Trophoblast cell (in vitro differentiated cells and primary cell): ENCODE measurements around the gene TCF25.
"Not testable (repeated sequence)": the region's sequence is repeated elsewhere in the genome, so short reads cannot be mapped to it uniquely, and the experiment has no call there.

Source experiments
- DNase-seq, 2 donors: peaks; one replicate each; pipeline ENCODE4 v3.0.0-alpha.2; 2016
- H2AFZ ChIP-seq: 2 replicates; pipeline ENCODE4 v1.6.1; 2013; ENCODE audit warnings: low read length, moderate library complexity, mild to moderate bottlenecking; ENCODE audit not compliant: insufficient read depth, poor library complexity
- H2AK5ac ChIP-seq: 2 replicates; pipeline ENCODE4 v1.6.1; 2013; ENCODE audit warnings: mild to moderate bottlenecking, low read length
- H2BK120ac ChIP-seq: 2 replicates; pipeline ENCODE4 v1.6.1; 2013; ENCODE audit warnings: low read length, mild to moderate bottlenecking, moderate library complexity; ENCODE audit not compliant: insufficient read depth, poor library complexity
- H2BK12ac ChIP-seq: 2 replicates; pipeline ENCODE4 v1.6.1; 2013; ENCODE audit warnings: mild to moderate bottlenecking, low read length, moderate library complexity
- H2BK5ac ChIP-seq: 2 replicates; pipeline ENCODE4 v1.6.1; 2013; ENCODE audit warnings: low read length, low read depth, moderate library complexity, mild to moderate bottlenecking; ENCODE audit not compliant: poor library complexity
- H3K14ac ChIP-seq: 2 replicates; pipeline ENCODE4 v1.6.1; 2013; ENCODE audit warnings: mild to moderate bottlenecking, low read length
- H3K18ac ChIP-seq: 2 replicates; pipeline ENCODE4 v1.6.1; 2013; ENCODE audit warnings: mild to moderate bottlenecking, low read length
- H3K23ac ChIP-seq: 2 replicates; pipeline ENCODE4 v1.6.1; 2013; ENCODE audit warnings: low read length
- H3K27ac ChIP-seq: 2 replicates; pipeline ENCODE4 v1.5.1; 2013; ENCODE audit warnings: low read depth, mild to moderate bottlenecking, inconsistent platforms, low read length, moderate library complexity
- H3K27me3 ChIP-seq: 2 replicates; pipeline ENCODE4 v1.6.1; 2013; ENCODE audit warnings: inconsistent platforms, mild to moderate bottlenecking, low read length, moderate library complexity; ENCODE audit not compliant: insufficient read depth
- H3K36me3 ChIP-seq, 2 experiments: 1 replicate in 1 of 2; 2 replicates in 1 of 2; pipeline ENCODE4 v1.6.1; 2013; ENCODE audit warnings: low read length in 2 of 2, mild to moderate bottlenecking in 2 of 2, moderate library complexity in 1 of 2; ENCODE audit not compliant: insufficient read depth in 2 of 2, control insufficient read depth in 1 of 2
- H3K4ac ChIP-seq: 2 replicates; pipeline ENCODE4 v1.6.1; 2013; ENCODE audit warnings: low read depth, mild to moderate bottlenecking, low read length, moderate library complexity
- H3K4me1 ChIP-seq, 2 experiments: 1 replicate in 1 of 2; 2 replicates in 1 of 2; pipeline ENCODE4 v1.6.1; 2013; ENCODE audit warnings: low read length in 2 of 2, mild to moderate bottlenecking in 2 of 2, moderate library complexity in 1 of 2; ENCODE audit not compliant: insufficient read depth in 2 of 2, control insufficient read depth in 1 of 2
- H3K4me2 ChIP-seq: 2 replicates; pipeline ENCODE4 v1.6.1; 2013; ENCODE audit warnings: inconsistent platforms, mild to moderate bottlenecking, low read length, moderate library complexity
- H3K4me3 ChIP-seq: 2 replicates; pipeline ENCODE4 v1.5.1; 2013; ENCODE audit warnings: mild to moderate bottlenecking, low read depth, low read length, inconsistent platforms
- H3K79me1 ChIP-seq: one replicate; pipeline ENCODE4 v1.6.1; 2013; ENCODE audit warnings: low read length
- H3K79me2 ChIP-seq: 2 replicates; pipeline ENCODE4 v1.6.1; 2013; ENCODE audit warnings: low read length, mild to moderate bottlenecking; ENCODE audit not compliant: control insufficient read depth, insufficient read depth, poor library complexity
- H3K9ac ChIP-seq: 2 replicates; pipeline ENCODE4 v1.6.1; 2013; ENCODE audit warnings: mild to moderate bottlenecking, low read length
- H3K9me3 ChIP-seq: 2 replicates; pipeline ENCODE4 v1.6.1; 2013; ENCODE audit warnings: low read depth, mild to moderate bottlenecking, control low read depth, inconsistent platforms, low read length; ENCODE audit not compliant: insufficient read depth
- H4K12ac ChIP-seq: 2 replicates; pipeline ENCODE4 v1.6.1; 2013; ENCODE audit warnings: low read depth, mild to moderate bottlenecking, low read length, moderate library complexity
- H4K8ac ChIP-seq: 2 replicates; pipeline ENCODE4 v1.6.1; 2013; ENCODE audit warnings: low read depth, mild to moderate bottlenecking, low read length, moderate library complexity
- H4K91ac ChIP-seq: one replicate; pipeline ENCODE4 v1.6.1; 2013; ENCODE audit warnings: low read depth, mild to moderate bottlenecking, low read length, moderate library complexity
- WGBS: extraction: QIAGEN DNeasy Blood & Tissue Kit; methylation state at CpG from one replicate; pipeline ENCODE4 v1.1.7; 2013; ENCODE audit warnings: missing lambda C conversion rate; ENCODE audit not compliant: insufficient read length, insufficient coverage; ENCODE audit errors: extremely low coverage; 5-methylcytosine and 5-hydroxymethylcytosine counted together

TCF25 gene

GRCh38 chr16:89833664-89834363, 39.6 kb upstream of the TCF25 start:
- H3K18ac ChIP-seq, H4K91ac ChIP-seq, H2AK5ac ChIP-seq, H2BK5ac ChIP-seq, H3K9me3 ChIP-seq, H3K23ac ChIP-seq, H3K79me2 ChIP-seq, H3K4me3 ChIP-seq, H3K4me2 ChIP-seq, H2BK120ac ChIP-seq, H2BK12ac ChIP-seq, H3K27me3 ChIP-seq, H4K8ac ChIP-seq, H3K4ac ChIP-seq, H3K9ac ChIP-seq, H4K12ac ChIP-seq, H2AFZ ChIP-seq, H3K79me1 ChIP-seq, H3K14ac ChIP-seq, H3K27ac ChIP-seq: not testable (repeated sequence)
- Histone ChIP-seq H3K4me1 (peaks cover 16 to 20% of the 10 kb centered on the region in 2 experiments), H3K36me3 (peaks cover 11 to 17% of the 10 kb centered on the region in 2 experiments)
- WGBS, result no CpG with 5 or more reads among the region's 39 CpGs
- peak; percentile 70 to 76 for DNase-seq

GRCh38 chr16:89834813-89835363, 38.5 kb upstream of the TCF25 start:
- H3K27me3 ChIP-seq, H3K4me3 ChIP-seq, H4K12ac ChIP-seq, H2AK5ac ChIP-seq, H4K8ac ChIP-seq, H3K18ac ChIP-seq, H4K91ac ChIP-seq, H3K9ac ChIP-seq, H3K4ac ChIP-seq, H2BK12ac ChIP-seq, H3K79me1 ChIP-seq, H3K23ac ChIP-seq, H3K4me2 ChIP-seq, H3K79me2 ChIP-seq, H2AFZ ChIP-seq, H2BK120ac ChIP-seq, H2BK5ac ChIP-seq, H3K14ac ChIP-seq, H3K9me3 ChIP-seq: not testable (repeated sequence)
- Histone ChIP-seq H3K4me1 (peaks cover 21 to 22% of the 10 kb centered on the region in 2 experiments), H3K27ac (peak overlapping the region; percentile 28), H3K36me3 (peaks cover 11 to 17% of the 10 kb centered on the region in 2 experiments)
- WGBS, result no CpG with 5 or more reads among the region's 42 CpGs
- peak in 1 of 2 donors; percentile 45 for DNase-seq

- H3K9ac ChIP-seq, H3K27me3 ChIP-seq, H4K8ac ChIP-seq, H2AFZ ChIP-seq, H3K18ac ChIP-seq, H3K4me2 ChIP-seq, DNase-seq, H3K4me3 ChIP-seq, H3K23ac ChIP-seq, H3K4ac ChIP-seq, H4K91ac ChIP-seq, H2BK12ac ChIP-seq, H2BK5ac ChIP-seq, H3K9me3 ChIP-seq, H4K12ac ChIP-seq, H3K79me1 ChIP-seq, H3K79me2 ChIP-seq, H2BK120ac ChIP-seq, H2AK5ac ChIP-seq, H3K14ac ChIP-seq: not testable (repeated sequence)
- Histone ChIP-seq H3K4me1 (peaks cover 22% of the 10 kb centered on the region in 2 experiments), H3K27ac (peak overlapping the region; percentile 41), H3K36me3 (peaks cover 11 to 17% of the 10 kb centered on the region in 2 experiments)
- WGBS, result no CpG with 5 or more reads among the region's 15 CpGs
Measured at GRCh38 chr16:89836484-89836883, 36.9 kb upstream of the TCF25 start.

- H3K27me3 ChIP-seq, result no peaks in the 10 kb centered on the region
- H2BK120ac ChIP-seq, result peak overlapping the region; percentile 6
- H3K79me2 ChIP-seq, result peaks cover 2% of the 10 kb centered on the region
- WGBS, result no CpG with 5 or more reads among the region's 17 CpGs
- H3K9me3 ChIP-seq, result peaks cover 7% of the 10 kb centered on the region
- peak overlapping the region; percentile 42 for H2BK12ac ChIP-seq
- peaks cover 6 to 14% of the 10 kb centered on the region in 2 experiments for H3K36me3 ChIP-seq
- H3K4me3 ChIP-seq, result no peak overlapping the region
- H3K4me2 ChIP-seq, result no peak overlapping the region
- peak overlapping the region; percentile 42 for H3K18ac ChIP-seq
- H2BK5ac ChIP-seq, result peak overlapping the region; percentile 8
- peak overlapping the region; percentile 22 for H2AK5ac ChIP-seq
- peak overlapping the region; percentile 75 for H4K91ac ChIP-seq
- H3K4ac ChIP-seq, result no peak overlapping the region
- DNase-seq, result no peak
- no peak overlapping the region for H3K23ac ChIP-seq
- H3K79me1 ChIP-seq, result peaks cover 8% of the 10 kb centered on the region
- H3K14ac ChIP-seq, result peak overlapping the region; percentile 31
- H4K8ac ChIP-seq, result peak overlapping the region; percentile 34
- H3K4me1 ChIP-seq, result peaks cover 22% of the 10 kb centered on the region in 2 experiments
- H2AFZ ChIP-seq, result no peak overlapping the region
- H3K9ac ChIP-seq, result no peak overlapping the region
- H4K12ac ChIP-seq, result peak overlapping the region; percentile 76
- H3K27ac ChIP-seq, result peak overlapping the region; percentile 41
Measured at GRCh38 chr16:89837014-89837546, 36.3 kb upstream of the TCF25 start.
